Small intestine (tissue), 7 donors: ENCODE results near the gene PRKAR1B. TPM values are rescaled to one million over a fixed set of nuclear protein-coding genes. Genes with fewer than 3 reads are reported as not detected.
A peak's percentile ranks its signal among the peaks of the same experiment; 100 is the strongest.

Source experiments
- DNase-seq, 2 donors: peaks; one replicate each; pipeline versions ENCODE4 v3.0.0 to v3.0.0-alpha.2; 2013
- FAIRE-seq: peaks from 2 replicates; lab custom pipeline; 2012; peaks lifted over from hg19 to GRCh38; lab: Jason Lieb, UNC
- H3K27ac ChIP-seq, 3 donors: one replicate each; pipeline ENCODE4 v1.5.1; 2013; ENCODE audit warnings: low read length in 2 of 3, mild to moderate bottlenecking in 2 of 3, control low read depth in 1 of 3, inconsistent platforms in 1 of 3, low read depth in 1 of 3, moderate library complexity in 1 of 3
- H3K27me3 ChIP-seq, 3 donors: one replicate each; pipeline ENCODE4 v1.6.1; 2013; ENCODE audit warnings: low read length in 3 of 3, inconsistent platforms in 1 of 3; ENCODE audit not compliant: control insufficient read depth in 3 of 3, insufficient read depth in 3 of 3
- H3K36me3 ChIP-seq, 3 donors: one replicate each; pipeline ENCODE4 v1.6.1; 2013; ENCODE audit warnings: low read length in 3 of 3, inconsistent platforms in 1 of 3, low read depth in 1 of 3, mild to moderate bottlenecking in 1 of 3, moderate library complexity in 1 of 3; ENCODE audit not compliant: control insufficient read depth in 3 of 3, insufficient read depth in 2 of 3
- H3K4me1 ChIP-seq, 3 donors: one replicate each; pipeline ENCODE4 v1.6.1; 2013; ENCODE audit warnings: low read length in 2 of 3, inconsistent platforms in 1 of 3, low read depth in 1 of 3, mild to moderate bottlenecking in 1 of 3, moderate library complexity in 1 of 3; ENCODE audit not compliant: control insufficient read depth in 3 of 3, insufficient read depth in 2 of 3
- H3K4me3 ChIP-seq, 3 donors: one replicate each; pipeline ENCODE4 v1.5.1; 2013; ENCODE audit warnings: low read length in 3 of 3, control low read depth in 1 of 3, inconsistent platforms in 1 of 3, low read depth in 1 of 3, mild to moderate bottlenecking in 1 of 3, moderate library complexity in 1 of 3
- H3K9me3 ChIP-seq, 2 donors: one replicate each; pipeline ENCODE4 v1.6.1; 2013; ENCODE audit warnings: low read depth in 1 of 2, low read length in 1 of 2; ENCODE audit not compliant: control insufficient read depth in 2 of 2, insufficient read depth in 1 of 2
- WGBS, 3 donors: extraction: QIAGEN DNeasy Blood & Tissue Kit; methylation state at CpG; one replicate each; pipeline ENCODE4 v1.1.7; 2013; 5-methylcytosine and 5-hydroxymethylcytosine counted together
- polyA plus RNA-seq, 4 donors: library from polyadenylated mRNA; stranded (reverse) in 3 of 4; unstranded in 1 of 4; fragments of 200-250 nt in 3 of 4; fragments of 120-200 nt in 1 of 4; gene quantifications; one replicate each; pipeline versions ENCODE4 v1.2.1 to v1.2.3, GENCODE V29; 2013
- donor health status: healthy with polysubstance abuse.
- donor health status: control.
- donor health status: control.
- donor health status: Bipolar disorder and iron deficiency.
- donor health status: healthy.

The PRKAR1B gene
- polyA plus RNA-seq, 4 donors: 9.5 to 32.3 (median 18.6) TPM

GRCh38 chr7:762885-763284 is 35.8 kb upstream of the PRKAR1B start:
- Histone ChIP-seq H3K4me3 (no peak overlapping the region), H3K36me3 (peaks cover 2 to 90% (median 14%) of the 10 kb centered on the region in 3 donors), H3K9me3 (no peaks in the 10 kb centered on the region), H3K27me3 (no peaks in the 10 kb centered on the region), H3K27ac (no peak overlapping the region), H3K4me1 (no peaks in the 10 kb centered on the region)
- FAIRE-seq (no peak), DNase-seq (no peak)
- 88 to 92% (median 88%) methylated on average over 5 of the region's 5 CpGs for WGBS, 3 donors

GRCh38 chr7:761631-762030 is 34.5 kb upstream of the PRKAR1B start:
- no peak for DNase-seq

GRCh38 chr7:761101-761500 is 34.0 kb upstream of the PRKAR1B start:
- Histone ChIP-seq H3K4me1 (no peaks in the 10 kb centered on the region), H3K36me3 (peaks cover 13 to 94% (median 14%) of the 10 kb centered on the region in 3 donors), H3K27ac (no peak overlapping the region), H3K9me3 (no peaks in the 10 kb centered on the region), H3K4me3 (no peak overlapping the region), H3K27me3 (no peaks in the 10 kb centered on the region)
- WGBS, 3 donors: 96 to 98% (median 97%) methylated on average over 12 of the region's 12 CpGs
- DNase-seq: no peak
- FAIRE-seq: no peak

More at GRCh38 chr7:761631-762030, 34.5 kb upstream of the PRKAR1B start:
- WGBS, 3 donors: 92 to 97% (median 97%) methylated on average over 11 of the region's 11 CpGs
- Histone ChIP-seq H3K4me3 (no peak overlapping the region), H3K27ac (no peak overlapping the region), H3K27me3 (no peaks in the 10 kb centered on the region), H3K36me3 (peaks cover 13 to 91% (median 14%) of the 10 kb centered on the region in 3 donors), H3K9me3 (no peaks in the 10 kb centered on the region), H3K4me1 (no peaks in the 10 kb centered on the region)
- FAIRE-seq: no peak

GRCh38 chr7:760006-760405 is 32.9 kb upstream of the PRKAR1B start:
- FAIRE-seq (no peak), DNase-seq (no peak)
- H3K9me3 ChIP-seq: no peaks in the 10 kb centered on the region
- H3K27me3 ChIP-seq: no peaks in the 10 kb centered on the region
- H3K27ac ChIP-seq: no peak overlapping the region
- no peak overlapping the region for H3K4me3 ChIP-seq
- peaks cover 12 to 94% (median 18%) of the 10 kb centered on the region in 3 donors for H3K36me3 ChIP-seq
- WGBS, 3 donors: 85 to 92% (median 88%) methylated on average over 16 of the region's 16 CpGs
- H3K4me1 ChIP-seq: no peaks in the 10 kb centered on the region

GRCh38 chr7:759569-759968 is 32.5 kb upstream of the PRKAR1B start:
- DNase-seq (no peak), FAIRE-seq (no peak)
- Histone ChIP-seq H3K4me3 (no peak overlapping the region), H3K27me3 (no peaks in the 10 kb centered on the region), H3K36me3 (peaks cover 9 to 94% (median 18%) of the 10 kb centered on the region in 3 donors), H3K27ac (no peak overlapping the region), H3K9me3 (no peaks in the 10 kb centered on the region), H3K4me1 (no peaks in the 10 kb centered on the region)
- WGBS, 3 donors: 86 to 95% (median 94%) methylated on average over 8 of the region's 8 CpGs

GRCh38 chr7:757741-758163 is 30.7 kb upstream of the PRKAR1B start:
- Histone ChIP-seq H3K4me3 (no peak overlapping the region), H3K27me3 (no peaks in the 10 kb centered on the region), H3K9me3 (no peaks in the 10 kb centered on the region), H3K4me1 (no peaks in the 10 kb centered on the region), H3K27ac (peak overlapping the region in 1 of 3 donors; percentile 24), H3K36me3 (peaks cover 3 to 94% (median 18%) of the 10 kb centered on the region in 3 donors)
- no peak for FAIRE-seq
- 81 to 96% (median 85%) methylated on average over 19 of the region's 19 CpGs for WGBS, 3 donors
- no peak for DNase-seq

GRCh38 chr7:756928-757560 is 30.0 kb upstream of the PRKAR1B start:
- WGBS, 3 donors: 93 to 94% (median 94%) methylated on average over 32 to 35 of the region's 35 CpGs
- no peak for FAIRE-seq
- Histone ChIP-seq H3K4me3 (no peak overlapping the region), H3K27ac (no peak overlapping the region), H3K9me3 (no peaks in the 10 kb centered on the region), H3K27me3 (no peaks in the 10 kb centered on the region), H3K4me1 (no peaks in the 10 kb centered on the region), H3K36me3 (peaks cover 3 to 93% (median 18%) of the 10 kb centered on the region in 3 donors)
- no peak for DNase-seq

GRCh38 chr7:756231-756927 is 29.3 kb upstream of the PRKAR1B start:
- DNase-seq (no peak), FAIRE-seq (no peak)
- H3K9me3 ChIP-seq: no peaks in the 10 kb centered on the region
- H3K36me3 ChIP-seq: peaks cover 3 to 93% (median 18%) of the 10 kb centered on the region in 3 donors
- H3K4me3 ChIP-seq: no peak overlapping the region
- no peaks in the 10 kb centered on the region for H3K27me3 ChIP-seq
- H3K4me1 ChIP-seq: no peaks in the 10 kb centered on the region
- no peak overlapping the region for H3K27ac ChIP-seq
- WGBS, 3 donors: 94 to 96% (median 95%) methylated on average over 28 to 30 of the region's 30 CpGs
